Prostate gland (tissue), 2 donors: Measurements from ENCODE around the gene SSC5D. TPM values are rescaled to one million over a fixed set of nuclear protein-coding genes. Genes with fewer than 3 reads are reported as not detected.

Experiments used
- DNase-seq: peaks from one replicate; pipeline ENCODE4 v3.0.0-alpha.2; 2019; ENCODE audit warnings: low spot score
- H3K27ac ChIP-seq, 2 donors: fragments of 200-600 bp; sonication (generic); 2 replicates each; pipeline ENCODE4 v1.5.1; 2017 to 2019
- H3K27me3 ChIP-seq: fragments of 200-600 bp; sonication (generic); replicated peaks from 2 replicates; pipeline ENCODE4 v1.5.1; 2019; ENCODE audit not compliant: insufficient read depth
- H3K36me3 ChIP-seq, 2 donors: fragments of 200-600 bp; sonication (generic); 1 replicate in 1 of 2; 2 replicates in 1 of 2; pipeline versions ENCODE4 v1.5.1 to v1.8.1; 2017 to 2019
- H3K4me1 ChIP-seq: fragments of 200-600 bp; sonication (generic); replicated peaks from 2 replicates; pipeline ENCODE4 v1.5.1; 2019
- H3K4me3 ChIP-seq, 2 donors: fragments of 200-600 bp; sonication (generic); 2 replicates each; pipeline ENCODE4 v1.5.1; 2017 to 2019
- H3K9me3 ChIP-seq: fragments of 200-600 bp; sonication (generic); 2 replicates; pipeline ENCODE4 v1.5.1; 2017
- CTCF ChIP-seq, 4 experiments: fragments of 200-600 bp in 2 of 4; fragments of 450-650 bp in 2 of 4; sonication (generic) in 2 of 4; IDR thresholded peaks; 1 replicate in 3 of 4; 2 replicates in 1 of 4; pipeline ENCODE4 v1.5.1; 2016 to 2019; ENCODE audit warnings: antibody characterized with exemption in 4 of 4, mild to moderate bottlenecking in 2 of 4, moderate library complexity in 2 of 4
- POLR2A ChIP-seq: fragments of 450-650 bp; IDR thresholded peaks from one replicate; pipeline ENCODE4 v1.6.1; 2016; ENCODE audit warnings: antibody characterized with exemption, mild to moderate bottlenecking
- POLR2AphosphoS5 ChIP-seq: sonication (generic); formaldehyde crosslinking; IDR thresholded peaks from one replicate; pipeline ENCODE4 v1.6.1; 2017; ENCODE audit warnings: antibody characterized with exemption
- WGBS: methylation state at CpG from one replicate; pipeline ENCODE4 v1.1.5; 2018; 5-methylcytosine and 5-hydroxymethylcytosine counted together
- intact Hi-C: fragments of 100-400 bp; cut with DNase I; formaldehyde crosslinking; loops from one replicate; pipeline ENCODE4 v1.14.2; 2022
- total RNA-seq, 2 donors: library from RNA; depleted of rRNA; stranded (reverse); fragments of >200 nt; gene quantifications; one replicate each; pipeline ENCODE4 v1.1.0, GENCODE V29; 2016

Gene SSC5D
- total RNA-seq, 2 donors from 2014 or later, result 5.6 to 8.6 TPM

- intact Hi-C loops, result no loop called here
- H3K9me3 ChIP-seq, result no peaks in the 10 kb centered on the region
- no peak overlapping the region for H3K4me3 ChIP-seq
- no peaks in the 10 kb centered on the region for H3K36me3 ChIP-seq
- H3K27me3 ChIP-seq, result no peaks in the 10 kb centered on the region
- DNase-seq, result no peak
- H3K4me1 ChIP-seq, result no peaks in the 10 kb centered on the region
- H3K27ac ChIP-seq, result no peak overlapping the region
- 63% methylated on average over 6 of the region's 8 CpGs for WGBS
- TF ChIP-seq CTCF (IDR thresholded peaks at IDR 0.05) (no peak), POLR2AphosphoS5 (no peak), POLR2A (no peak)
These were observed 15.8 kb upstream of the SSC5D start for GRCh38 chr19:55472463-55472862.

- H3K27ac ChIP-seq, result no peak overlapping the region
- H3K27me3 ChIP-seq, result no peaks in the 10 kb centered on the region
- TF ChIP-seq POLR2AphosphoS5 (no peak), POLR2A (no peak), CTCF (IDR thresholded peaks at IDR 0.05) (no peak)
- intact Hi-C loops, result no loop called here
- DNase-seq, result no peak
- H3K9me3 ChIP-seq, result no peaks in the 10 kb centered on the region
- no peaks in the 10 kb centered on the region for H3K4me1 ChIP-seq
- H3K4me3 ChIP-seq, result no peak overlapping the region
- 59% methylated on average over 15 of the region's 16 CpGs for WGBS
- H3K36me3 ChIP-seq, result no peaks in the 10 kb centered on the region
These were observed 14.8 kb upstream of the SSC5D start for GRCh38 chr19:55473225-55474012.

GRCh38 chr19:55474269-55475265 is 13.7 kb upstream of the SSC5D start:
- Histone ChIP-seq H3K27ac (no peak overlapping the region), H3K36me3 (no peaks in the 10 kb centered on the region), H3K9me3 (no peaks in the 10 kb centered on the region), H3K4me3 (no peak overlapping the region), H3K4me1 (no peaks in the 10 kb centered on the region), H3K27me3 (no peaks in the 10 kb centered on the region)
- WGBS, result 71% methylated on average over 19 of the region's 19 CpGs
- no peak for DNase-seq
- intact Hi-C loops, result no loop called here
- TF ChIP-seq POLR2AphosphoS5 (no peak), CTCF (IDR thresholded peaks at IDR 0.05) (no peak), POLR2A (no peak)

GRCh38 chr19:55476100-55476775 is 12.0 kb upstream of the SSC5D start, which contains the start of gene ZNF628:
Gene ZNF628, plus strand, starts transcription at chr19:55476617. Its CDS starts 3,294 bp downstream, at chr19:55479911.
- Histone ChIP-seq H3K36me3 (no peaks in the 10 kb centered on the region), H3K4me3 (peak within 1 kb of the TSS; percentile 61 to 74), H3K27ac (peak within 1 kb of the TSS; percentile 98), H3K9me3 (no peaks in the 10 kb centered on the region), H3K27me3 (no peaks in the 10 kb centered on the region), H3K4me1 (no peaks in the 10 kb centered on the region)
- DNase-seq, result peak; percentile 98
- WGBS, result under 1% methylated on average over 51 of the region's 61 CpGs
- TF ChIP-seq POLR2AphosphoS5, result peak; percentile 89
- TF ChIP-seq CTCF (IDR thresholded peaks at IDR 0.05), result no peak
- TF ChIP-seq POLR2A, result peak; percentile 63
- intact Hi-C loops, result no loop called here
